Measurements from ENCODE around the gene NAT16. TPM values are rescaled to one million over a fixed set of nuclear protein-coding genes. Genes with fewer than 3 reads are reported as not detected.

The NAT16 gene
- total and polyA plus RNA-seq, 2 of the 8 experiments (the other 6 are each of a cell fraction or from before 2014, with no cell fraction given) = 0.26 to 0.84 TPM

DNA sequence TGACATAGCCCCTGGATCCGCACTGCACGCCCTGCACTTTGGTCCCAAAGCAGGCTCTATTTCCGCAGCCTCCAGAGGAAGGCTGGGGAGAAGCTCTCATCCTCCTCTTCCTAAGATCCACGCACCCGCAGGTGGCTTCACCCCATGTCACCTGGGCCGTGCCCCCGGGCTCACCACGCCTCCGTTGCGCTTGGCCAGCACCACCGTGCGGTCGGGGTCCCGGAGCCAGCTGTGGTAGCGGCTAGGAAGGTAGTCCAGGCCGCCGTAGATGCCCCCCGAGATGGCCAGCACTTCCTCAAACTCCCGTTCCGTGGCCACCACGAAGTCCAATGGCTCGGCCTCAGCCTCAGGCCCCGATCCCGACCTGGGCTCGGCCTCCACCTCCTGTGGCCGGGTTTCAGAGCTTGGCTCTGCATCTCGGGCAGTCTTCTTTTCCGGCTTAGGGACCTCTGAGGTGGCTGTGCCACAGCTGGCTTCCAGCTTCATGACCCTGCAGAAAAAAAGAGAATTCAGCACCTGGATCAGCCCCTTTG lies 5.7 kb downstream of the NAT16 start:
- Histone ChIP-seq H3K4me1 (replicated peaks in 1 of 4; ENCODE audit: control insufficient read depth in 3 of 4, insufficient read depth in 4 of 4, low read length in 3 of 4) (peaks cover 3 to 44% (median 29%) of the 10 kb centered on the region in 4 experiments), H3K4ac (replicated peaks; ENCODE audit: insufficient read length, low read depth, low read length) (no peak overlapping the region), H3K36me3 (ENCODE audit: control insufficient read depth in 2 of 4, insufficient read depth in 4 of 4, low read length in 3 of 4) (no peaks in the 10 kb centered on the region), H3K23me2 (ENCODE audit: low read depth, low read length) (peaks cover 21% of the 10 kb centered on the region), H2BK15ac (ENCODE audit: low read length) (no peak overlapping the region; the same call in 1 of the 2 replicates), H3K79me1 (ENCODE audit: low read depth, low read length) (no peaks in the 10 kb centered on the region), H4K20me1 (replicated peaks in 1 of 2; ENCODE audit: control insufficient read depth in 1 of 2, insufficient read depth in 2 of 2, low read length in 2 of 2) (peaks cover 0 to 7% of the 10 kb centered on the region in 2 experiments), H3K4me2 (ENCODE audit: insufficient read depth in 1 of 2, low read depth in 2 of 2, low read length in 2 of 2) (peak overlapping the region; percentile 44 to 95), H3K9ac (replicated peaks in 1 of 4; ENCODE audit: extremely low read depth in 1 of 4, low read depth in 3 of 4, low read length in 3 of 4) (no peak overlapping the region), H3K27ac (ENCODE audit: low read depth, low read length) (no peak overlapping the region), H2BK12ac (ENCODE audit: low read depth, low read length) (no peak overlapping the region), H2AFZ (ENCODE audit: low read length) (0 out of 2 replicates have a peak overlapping the region, but pooled peaks have one; percentile 36), H3K27me3 (replicated peaks in 1 of 4; ENCODE audit: control insufficient read depth in 3 of 4, extremely low read depth in 1 of 4, insufficient read depth in 3 of 4, low read length in 3 of 4) (peaks cover 60 to 99% (median 88%) of the 10 kb centered on the region in 4 experiments), H4K91ac (replicated peaks; ENCODE audit: insufficient read length, low read length) (no peak overlapping the region), H3K79me2 (ENCODE audit: control insufficient read depth in 1 of 2, insufficient read depth in 2 of 2, low read length in 2 of 2) (no peaks in the 10 kb centered on the region), H2AK5ac (ENCODE audit: low read depth, low read length) (no peak overlapping the region), H3K4me3 (ENCODE audit: extremely low read depth in 1 of 4, insufficient read depth in 2 of 4, low read depth in 3 of 4, low read length in 4 of 4) (peak overlapping the region; percentile 31 to 68 (median 51); a peak in 7 of 8 replicates), H2BK120ac (replicated peaks; ENCODE audit: low read depth, low read length) (no peak overlapping the region), H3K9me3 (ENCODE audit: insufficient read depth in 2 of 2, low read depth in 1 of 2, low read length in 1 of 2) (no peaks in the 10 kb centered on the region), H3K23ac (ENCODE audit: insufficient read length) (no peak overlapping the region), H3K56ac (replicated peaks; ENCODE audit: insufficient read length, low read depth, low read length) (no peak overlapping the region), H4K8ac (ENCODE audit: extremely low read depth, insufficient read depth, low read length) (peak overlapping the region; percentile 26; the same call in 1 of the 2 replicates), H2BK5ac (ENCODE audit: low read depth, low read length) (no peak overlapping the region), H2BK20ac (ENCODE audit: low read length) (0 out of 2 replicates have a peak overlapping the region, but pooled peaks have one; percentile 55), H3K14ac (ENCODE audit: insufficient read length) (no peak overlapping the region), H3K18ac (ENCODE audit: extremely low read depth, low read length) (peak overlapping the region; percentile 48; the same call in 1 of the 2 replicates), H4K5ac (ENCODE audit: insufficient read length, low read depth, low read length) (no peak overlapping the region)
- FAIRE-seq (no peak), DNase-seq (ENCODE audit: low read depth in 1 of 2, low spot score in 2 of 2) (peak in 1 of 2 experiments; percentile 77)
- CTCF ChIA-PET (ENCODE audit: partially characterized antibody) = interaction anchor here (0.6 to 6.0 kb wide), 22 partner anchors 9 to 271 kb away, joined by 3 to 90 read pairs (median 4); partner anchors contain the start of genes CLDN15, FIS1 and VGF
- 13% methylated on average over 28 of the region's 28 CpGs; no CpG with 5 or more reads in 1 of the 2 experiments for WGBS, 2 experiments (ENCODE audit: extremely low coverage in 1 of 2, insufficient coverage in 1 of 2, insufficient read length in 1 of 2, insufficient replicate concordance in 2 of 2, low coverage in 1 of 2, low lambda C conversion rate in 2 of 2, missing lambda C conversion rate in 1 of 2)
- POLR2A ChIA-PET (ENCODE audit: partially characterized antibody) = interaction anchor here (0.6 to 2.3 kb wide), 19 partner anchors 8 to 285 kb away, joined by 3 to 8 read pairs (median 4); partner anchors contain the start of genes AP1S1, SERPINE1, UFSP1 and VGF
- peak; percentile 74 for TF ChIP-seq KDM4A (IDR thresholded peaks at IDR 0.05; ENCODE audit: low read depth, low read length, severe bottlenecking)

Data from H1 (cell line).